SK-N-MC (cell line): Measurements from ENCODE around the gene HYDIN.
"Not testable (repeated sequence)": the region's sequence is repeated elsewhere in the genome, so short reads cannot be mapped to it uniquely, and the experiment has no call there.

Experiments
- EZH2 ChIP-seq: fragments of 200-600 bp; sonication (generic); IDR thresholded peaks from one replicate; pipeline ENCODE4 v1.6.1; 2017; ENCODE audit warnings: antibody characterized with exemption
- POLR2AphosphoS5 ChIP-seq: IDR thresholded peaks from 2 replicates; pipeline ENCODE4 v1.6.1; 2012; ENCODE audit warnings: mild to moderate bottlenecking, low read depth, low read length, borderline replicate concordance

DNA sequence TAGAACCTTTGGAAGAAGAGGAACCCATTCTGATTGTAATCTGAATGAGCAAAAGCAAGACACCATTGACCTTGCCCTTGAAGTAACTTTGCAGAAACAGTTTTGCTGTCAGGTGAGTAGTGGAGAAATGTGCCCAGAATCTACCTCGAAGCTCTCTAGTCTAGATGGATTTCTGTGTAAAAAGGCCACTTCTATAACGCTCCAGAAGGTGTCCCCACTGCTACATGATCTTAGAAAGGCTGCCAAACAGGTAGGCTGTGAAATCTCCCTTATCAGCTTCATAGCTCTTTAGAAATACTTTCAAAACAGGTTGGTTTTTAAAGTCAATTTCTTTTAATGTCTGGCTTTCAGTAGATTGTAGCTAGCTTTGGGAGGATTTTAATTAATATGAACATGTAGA is 230.8 kb downstream of the HYDIN start:
- TF ChIP-seq EZH2, POLR2AphosphoS5: not testable (repeated sequence)
